Cardiac fibroblast (primary cell): ENCODE data around the gene HELQ.

Experiments
- DNase-seq, 2 donors: peaks; one replicate each; pipeline versions ENCODE4 v3.0.0 to v3.0.0-alpha.2; 2010; ENCODE audit warnings: low read depth in 2 of 2
- H3K4me3 ChIP-seq, 2 donors: replicated peaks in 1 of 2; 1 replicate in 1 of 2; 2 replicates in 1 of 2; pipeline ENCODE4 v1.5.1; 2011; ENCODE audit warnings: low read depth in 2 of 2, low read length in 2 of 2, mild to moderate bottlenecking in 2 of 2, moderate library complexity in 1 of 2
- TF ChIP-seq, protein P1 (sequence below): IDR thresholded peaks from one replicate; pipeline ENCODE4 v1.5.1; 2011; ENCODE audit warnings: low read depth, mild to moderate bottlenecking, low read length, inconsistent platforms

Gene HELQ

DNA sequence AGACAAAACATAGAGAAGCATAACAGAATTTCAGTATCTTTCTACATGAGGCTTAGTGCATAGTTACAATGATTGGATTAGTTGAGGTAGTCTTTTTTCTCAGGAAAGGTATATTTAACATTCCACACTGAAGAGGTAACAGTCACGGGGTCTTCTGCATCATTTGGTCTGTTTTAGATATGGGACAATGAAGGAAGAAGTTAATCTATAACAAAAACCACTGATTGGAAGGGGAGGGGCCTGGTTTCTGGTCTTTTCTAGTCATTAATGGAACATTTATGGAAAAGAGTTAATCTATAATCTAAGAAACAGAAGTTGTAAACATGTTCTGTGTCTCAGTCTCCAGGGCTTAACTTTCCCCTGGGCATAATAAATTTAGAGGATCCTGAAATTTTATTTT is 83.7 kb downstream of the HELQ start:
- TF ChIP-seq, protein P1, sequence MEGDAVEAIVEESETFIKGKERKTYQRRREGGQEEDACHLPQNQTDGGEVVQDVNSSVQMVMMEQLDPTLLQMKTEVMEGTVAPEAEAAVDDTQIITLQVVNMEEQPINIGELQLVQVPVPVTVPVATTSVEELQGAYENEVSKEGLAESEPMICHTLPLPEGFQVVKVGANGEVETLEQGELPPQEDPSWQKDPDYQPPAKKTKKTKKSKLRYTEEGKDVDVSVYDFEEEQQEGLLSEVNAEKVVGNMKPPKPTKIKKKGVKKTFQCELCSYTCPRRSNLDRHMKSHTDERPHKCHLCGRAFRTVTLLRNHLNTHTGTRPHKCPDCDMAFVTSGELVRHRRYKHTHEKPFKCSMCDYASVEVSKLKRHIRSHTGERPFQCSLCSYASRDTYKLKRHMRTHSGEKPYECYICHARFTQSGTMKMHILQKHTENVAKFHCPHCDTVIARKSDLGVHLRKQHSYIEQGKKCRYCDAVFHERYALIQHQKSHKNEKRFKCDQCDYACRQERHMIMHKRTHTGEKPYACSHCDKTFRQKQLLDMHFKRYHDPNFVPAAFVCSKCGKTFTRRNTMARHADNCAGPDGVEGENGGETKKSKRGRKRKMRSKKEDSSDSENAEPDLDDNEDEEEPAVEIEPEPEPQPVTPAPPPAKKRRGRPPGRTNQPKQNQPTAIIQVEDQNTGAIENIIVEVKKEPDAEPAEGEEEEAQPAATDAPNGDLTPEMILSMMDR: no peak
- DNase-seq: no peak
- no peak overlapping the region for H3K4me3 ChIP-seq

DNA sequence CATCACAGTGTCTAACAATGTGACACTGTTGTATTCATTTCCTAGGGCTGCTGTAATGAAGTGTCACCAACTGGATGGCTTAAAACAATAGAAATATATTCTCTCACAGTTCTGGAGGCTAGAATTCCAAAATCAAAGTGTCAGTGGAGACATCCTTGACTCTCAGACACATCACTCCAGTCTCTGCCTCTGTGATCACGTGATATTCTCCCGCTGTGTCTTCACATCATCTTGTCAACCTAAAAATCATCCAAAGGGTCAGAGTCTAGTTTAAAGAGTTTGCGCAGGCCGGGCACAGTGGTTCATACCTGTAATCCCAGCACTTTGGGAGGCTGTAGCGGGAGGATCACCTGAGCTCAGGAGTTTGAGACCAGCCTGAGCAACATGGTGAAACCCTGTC is 84.4 kb downstream of the HELQ start:
- H3K4me3 ChIP-seq: no peak overlapping the region
- TF ChIP-seq, protein P1: no peak
- no peak for DNase-seq

DNA sequence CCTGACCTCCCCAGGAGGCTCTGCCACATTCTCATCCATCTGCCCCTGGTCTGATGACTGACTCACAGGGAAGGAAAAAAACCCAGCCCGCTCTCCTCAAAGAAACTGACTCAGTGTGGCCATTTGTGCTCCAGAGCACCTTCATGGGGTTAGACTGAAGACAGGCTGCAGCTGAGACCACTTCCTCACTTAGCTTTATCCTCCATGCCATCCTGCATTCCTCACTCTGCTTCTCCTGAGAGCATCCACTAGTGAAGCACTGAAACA is 85.0 kb downstream of the HELQ start:
- no peak overlapping the region for H3K4me3 ChIP-seq
- TF ChIP-seq, protein P1: no peak
- peak in 1 of 2 donors; percentile 23 for DNase-seq

DNA sequence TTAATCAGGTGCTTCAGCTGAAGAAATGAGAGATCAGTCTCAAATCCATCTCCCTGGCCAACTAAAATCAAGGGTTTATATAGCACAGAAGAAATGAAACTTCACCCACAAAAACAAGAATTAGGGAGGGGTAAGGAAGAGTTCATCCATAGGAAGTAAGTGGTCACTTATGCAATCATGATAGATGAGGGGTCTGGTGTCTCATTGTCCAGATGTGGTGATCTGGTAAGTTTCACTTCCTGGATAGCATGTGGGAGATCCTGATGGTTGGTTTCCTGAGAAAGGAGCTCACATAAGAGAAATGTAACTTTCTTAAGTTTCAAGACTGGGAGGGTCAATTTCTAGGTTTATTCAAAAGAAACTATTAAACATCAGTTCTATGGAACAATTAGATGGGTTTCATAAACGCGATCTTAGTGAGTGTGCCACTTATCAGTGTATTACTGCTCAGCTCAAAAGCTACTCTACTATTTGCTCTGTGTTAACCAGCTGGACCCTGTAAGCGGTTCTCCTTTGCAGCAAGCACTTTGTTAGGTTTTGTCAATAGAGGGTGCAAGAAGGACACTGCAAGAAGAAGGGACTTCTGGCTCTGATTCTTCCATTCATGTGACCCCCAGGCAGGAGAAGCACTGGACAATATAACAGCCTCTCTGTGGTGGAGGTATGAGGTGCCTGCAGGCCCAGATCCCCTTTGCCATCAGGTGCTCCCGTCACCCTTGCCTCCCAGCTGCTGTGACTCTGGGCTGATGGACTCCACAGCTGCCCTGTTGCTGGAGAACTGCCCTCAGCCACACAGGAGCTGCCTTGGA is 85.6 kb downstream of the HELQ start:
- TF ChIP-seq, protein P1: no peak
- DNase-seq: peak in 1 of 2 donors; percentile 21
- no peak overlapping the region for H3K4me3 ChIP-seq

DNA sequence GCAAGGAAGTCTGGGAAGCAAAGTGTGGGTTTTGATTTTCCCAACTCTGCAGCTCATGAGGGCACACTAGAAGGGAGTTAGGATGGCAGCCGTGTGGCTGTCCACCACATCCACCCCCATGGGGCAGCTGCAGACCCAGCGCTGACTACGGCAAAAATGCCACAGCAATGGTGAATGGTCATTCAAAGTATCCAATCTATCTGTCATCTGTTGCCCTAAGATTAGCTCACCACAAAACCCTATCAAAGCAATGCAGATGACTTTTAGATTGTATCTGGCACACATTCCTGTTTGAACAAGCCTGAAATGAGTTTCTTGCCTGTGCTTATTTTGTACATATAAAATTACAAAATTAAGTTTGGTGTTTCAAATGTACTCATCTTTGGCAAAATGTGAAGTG is 91.3 kb downstream of the HELQ start:
- TF ChIP-seq, protein P1: no peak
- DNase-seq: no peak
- H3K4me3 ChIP-seq: no peak overlapping the region

DNA sequence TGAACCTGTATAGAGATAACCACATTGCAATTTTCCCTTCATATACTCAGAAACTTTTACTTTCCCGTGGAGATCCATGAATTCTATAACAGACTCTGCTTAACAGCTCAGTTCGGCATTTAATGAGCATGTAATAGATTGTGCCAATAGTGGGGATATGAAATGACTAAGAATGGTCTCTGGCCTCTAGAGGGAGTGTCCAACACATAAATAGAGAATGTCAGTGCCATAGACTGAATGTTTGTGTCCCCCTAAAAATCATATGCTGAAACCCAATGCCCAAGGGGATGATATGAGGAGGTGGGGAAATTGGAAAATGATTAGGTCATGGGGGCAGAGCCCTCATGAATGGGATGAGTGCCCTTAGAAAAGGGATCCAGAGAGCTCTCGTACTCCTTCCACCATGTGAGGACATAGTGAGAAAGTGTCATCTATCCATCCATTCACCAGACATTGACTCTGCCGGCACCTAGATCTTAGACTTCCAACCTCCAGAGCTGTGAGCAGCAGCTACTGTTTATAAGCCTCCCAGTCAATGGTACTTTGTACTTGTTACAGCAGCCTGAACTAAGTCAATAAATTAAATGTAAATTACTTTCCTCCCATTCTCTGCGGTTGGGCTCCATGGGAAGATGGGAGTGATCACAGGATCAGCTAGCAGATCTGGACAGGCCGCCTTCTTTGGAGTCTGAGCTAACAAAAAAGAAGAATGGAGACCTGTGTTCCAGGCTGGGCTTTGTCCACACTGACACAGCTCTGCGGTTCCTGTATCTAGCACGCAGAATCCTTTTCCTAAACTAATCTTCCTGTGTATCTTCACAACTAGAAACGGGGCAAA is 92.9 kb downstream of the HELQ start:
- H3K4me3 ChIP-seq: no peak overlapping the region
- TF ChIP-seq, protein P1: peak; percentile 44
- DNase-seq: peak; percentile 61 to 73
